Measurements from ENCODE around the gene MMP14. TPM values are rescaled to one million over a fixed set of nuclear protein-coding genes. Genes with fewer than 3 reads are reported as not detected.

MMP14 gene
- total and polyA plus RNA-seq, 2 of the 13 experiments (the other 11 are each of a cell fraction or from before 2014, with no cell fraction given) = 5.2 to 9.8 TPM

- H4K20me1 ChIP-seq (ENCODE audit: insufficient read depth, low read length) = no peaks in the 10 kb centered on the region
- WGBS (ENCODE audit: low lambda C conversion rate) = 56% methylated on average over 11 of the region's 11 CpGs
- H3K4me2 ChIP-seq (ENCODE audit: low read depth, low read length) = no peak overlapping the region
- POLR2A ChIA-PET = interaction anchor here (0.6 to 1.5 kb wide), 3 partner anchors 16 to 73 kb away, joined by 4 to 6 read pairs (median 5); no protein-coding TSS in a partner anchor
- no peaks in the 10 kb centered on the region for H3K9me3 ChIP-seq (ENCODE audit: low read length)
- H3K36me3 ChIP-seq (replicated peaks in 1 of 2; ENCODE audit: control insufficient read depth in 1 of 2, insufficient read depth in 2 of 2, low read length in 2 of 2) = no peaks in the 10 kb centered on the region
- H3K4me3 ChIP-seq (replicated peaks in 1 of 3; ENCODE audit: insufficient read depth in 1 of 3, low read depth in 2 of 3, low read length in 3 of 3) = no peak overlapping the region
- in situ Hi-C loops (cut with HindIII; ENCODE audit: extremely low pct_ligation_motif_present, low pct_unique_long_range_greater_than_20kb) (loop anchor here (5.0 kb wide), 1 partner anchor 290 kb away; no protein-coding TSS in a partner anchor), intact Hi-C loops (cut with micrococcal nuclease; ENCODE audit: unreplicated experiment) (no loop called here)
- FAIRE-seq = no peak
- CTCF ChIA-PET (ENCODE audit: low intra/inter-chr PET ratio, low total read pairs) = no interaction called here
- peak; percentile 4; the same call in 2 of the 3 replicates for ATAC-seq
- H3K4me1 ChIP-seq (ENCODE audit: insufficient read depth, low read length) = peaks cover 19% of the 10 kb centered on the region
- no peak overlapping the region for H3K27ac ChIP-seq (ENCODE audit: extremely low read length, insufficient read depth, low read length)
- no peak overlapping the region for H3K9ac ChIP-seq (ENCODE audit: insufficient read depth, low read depth, low read length)
- H2AFZ ChIP-seq (ENCODE audit: low read length) = no peak overlapping the region
- H3K27me3 ChIP-seq (ENCODE audit: control insufficient read depth in 1 of 2, insufficient read depth in 2 of 2, low read length in 2 of 2) = peaks cover 9 to 45% of the 10 kb centered on the region in 2 experiments
- no peaks in the 10 kb centered on the region for H3K79me2 ChIP-seq (ENCODE audit: insufficient read depth, low read length)
- DNase-seq (ENCODE audit: low spot score) = no peak
- BruUV-seq (replicated peaks) = no TSS peak
- TF ChIP-seq PHF20 (CRISPR knock-in tag; IDR thresholded peaks at IDR 0.05) = no peak
- no peak for TF ChIP-seq FOXA3 (CRISPR knock-in tag; IDR thresholded peaks at IDR 0.05)
- TF ChIP-seq, protein P1, sequence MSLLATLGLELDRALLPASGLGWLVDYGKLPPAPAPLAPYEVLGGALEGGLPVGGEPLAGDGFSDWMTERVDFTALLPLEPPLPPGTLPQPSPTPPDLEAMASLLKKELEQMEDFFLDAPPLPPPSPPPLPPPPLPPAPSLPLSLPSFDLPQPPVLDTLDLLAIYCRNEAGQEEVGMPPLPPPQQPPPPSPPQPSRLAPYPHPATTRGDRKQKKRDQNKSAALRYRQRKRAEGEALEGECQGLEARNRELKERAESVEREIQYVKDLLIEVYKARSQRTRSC (CRISPR knock-in tag; IDR thresholded peaks at IDR 0.05; ENCODE audit: low read depth) = no peak
- TF ChIP-seq ZNF687 (CRISPR knock-in tag; IDR thresholded peaks at IDR 0.05) = peak; percentile 6; the same call in 1 of the 2 replicates
- TF ChIP-seq, protein P2, sequence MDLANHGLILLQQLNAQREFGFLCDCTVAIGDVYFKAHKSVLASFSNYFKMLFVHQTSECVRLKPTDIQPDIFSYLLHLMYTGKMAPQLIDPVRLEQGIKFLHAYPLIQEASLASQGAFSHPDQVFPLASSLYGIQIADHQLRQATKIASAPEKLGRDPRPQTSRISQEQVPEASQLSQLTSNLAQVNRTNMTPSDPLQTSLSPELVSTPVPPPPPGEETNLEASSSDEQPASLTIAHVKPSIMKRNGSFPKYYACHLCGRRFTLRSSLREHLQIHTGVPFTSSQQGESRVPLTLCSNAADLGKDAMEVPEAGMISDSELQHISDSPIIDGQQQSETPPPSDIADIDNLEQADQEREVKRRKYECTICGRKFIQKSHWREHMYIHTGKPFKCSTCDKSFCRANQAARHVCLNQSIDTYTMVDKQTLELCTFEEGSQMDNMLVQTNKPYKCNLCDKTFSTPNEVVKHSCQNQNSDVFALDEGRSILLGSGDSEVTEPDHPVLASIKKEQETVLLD (CRISPR knock-in tag; IDR thresholded peaks at IDR 0.05; ENCODE audit: low read depth) = no peak
- TF ChIP-seq UBTF (CRISPR knock-in tag; IDR thresholded peaks at IDR 0.05) = no peak
- TF ChIP-seq ZNF83 (CRISPR knock-in tag; IDR thresholded peaks at IDR 0.05; ENCODE audit: borderline replicate concordance) = no peak
- no peak for TF ChIP-seq ZSCAN30 (CRISPR knock-in tag; IDR thresholded peaks at IDR 0.05)
- 0 out of 2 replicates have a peak, but pooled peaks have one; percentile 29 for TF ChIP-seq EED (CRISPR knock-in tag; IDR thresholded peaks at IDR 0.05)
- TF ChIP-seq, protein P3, sequence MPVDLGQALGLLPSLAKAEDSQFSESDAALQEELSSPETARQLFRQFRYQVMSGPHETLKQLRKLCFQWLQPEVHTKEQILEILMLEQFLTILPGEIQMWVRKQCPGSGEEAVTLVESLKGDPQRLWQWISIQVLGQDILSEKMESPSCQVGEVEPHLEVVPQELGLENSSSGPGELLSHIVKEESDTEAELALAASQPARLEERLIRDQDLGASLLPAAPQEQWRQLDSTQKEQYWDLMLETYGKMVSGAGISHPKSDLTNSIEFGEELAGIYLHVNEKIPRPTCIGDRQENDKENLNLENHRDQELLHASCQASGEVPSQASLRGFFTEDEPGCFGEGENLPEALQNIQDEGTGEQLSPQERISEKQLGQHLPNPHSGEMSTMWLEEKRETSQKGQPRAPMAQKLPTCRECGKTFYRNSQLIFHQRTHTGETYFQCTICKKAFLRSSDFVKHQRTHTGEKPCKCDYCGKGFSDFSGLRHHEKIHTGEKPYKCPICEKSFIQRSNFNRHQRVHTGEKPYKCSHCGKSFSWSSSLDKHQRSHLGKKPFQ (CRISPR knock-in tag; IDR thresholded peaks at IDR 0.05; ENCODE audit: insufficient replicate concordance) = no peak
- TF ChIP-seq, protein P4, sequence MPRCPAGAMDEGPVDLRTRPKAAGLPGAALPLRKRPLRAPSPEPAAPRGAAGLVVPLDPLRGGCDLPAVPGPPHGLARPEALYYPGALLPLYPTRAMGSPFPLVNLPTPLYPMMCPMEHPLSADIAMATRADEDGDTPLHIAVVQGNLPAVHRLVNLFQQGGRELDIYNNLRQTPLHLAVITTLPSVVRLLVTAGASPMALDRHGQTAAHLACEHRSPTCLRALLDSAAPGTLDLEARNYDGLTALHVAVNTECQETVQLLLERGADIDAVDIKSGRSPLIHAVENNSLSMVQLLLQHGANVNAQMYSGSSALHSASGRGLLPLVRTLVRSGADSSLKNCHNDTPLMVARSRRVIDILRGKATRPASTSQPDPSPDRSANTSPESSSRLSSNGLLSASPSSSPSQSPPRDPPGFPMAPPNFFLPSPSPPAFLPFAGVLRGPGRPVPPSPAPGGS (CRISPR knock-in tag; IDR thresholded peaks at IDR 0.05) = no peak
Observed at GRCh38 chr14:22846811-22847307, 10.5 kb downstream of the MMP14 start.
